ENCODE measurements around the gene ACSS1. TPM values are rescaled to one million over a fixed set of nuclear protein-coding genes. Genes with fewer than 3 reads are reported as not detected.

ACSS1 gene
- total and polyA plus RNA-seq, 2 experiments from 2014 or later = 1.3 to 4.1 TPM

GRCh38 chr20:25066386-25066785 is 8.4 kb upstream of the ACSS1 start (continued):
- no peak for TF ChIP-seq REST (IDR thresholded peaks at IDR 0.05; ENCODE audit: unreplicated experiment)
- TF ChIP-seq EZH2 (IDR thresholded peaks at IDR 0.05; ENCODE audit: low read depth, unreplicated experiment) = no peak
- TF ChIP-seq ZNF114 (CRISPR knock-in tag; IDR thresholded peaks at IDR 0.05) = no peak
- TF ChIP-seq ZNF331 (CRISPR knock-in tag; IDR thresholded peaks at IDR 0.05; ENCODE audit: low read depth) = no peak
- TF ChIP-seq CREB1 (CRISPR knock-in tag; IDR thresholded peaks at IDR 0.05; ENCODE audit: low read depth) = no peak
- no peak for TF ChIP-seq ETS1 (IDR thresholded peaks at IDR 0.05)
- TF ChIP-seq POLR2AphosphoS5 (IDR thresholded peaks at IDR 0.05; ENCODE audit: low read depth) = no peak

- H3K4me1 Mint-ChIP-seq = peaks cover under 1% of the 10 kb centered on the region; the same call in 1 of the 3 replicates
- Histone ChIP-seq H4K20me1 (replicated peaks; ENCODE audit: insufficient read depth) (no peaks in the 10 kb centered on the region; the same call in 1 of the 2 replicates), H3K4me2 (no peak overlapping the region), H3K4me3 (no peak overlapping the region), H3K4me1 (ENCODE audit: insufficient read depth) (no peaks in the 10 kb centered on the region), H3K9me2 (ENCODE audit: insufficient read depth) (no peaks in the 10 kb centered on the region), H3F3A (replicated peaks; ENCODE audit: low read depth) (peaks cover 2% of the 10 kb centered on the region; the same call in 1 of the 2 replicates), H3K36me3 (ENCODE audit: insufficient read depth) (no peaks in the 10 kb centered on the region), H2AFZ (no peak overlapping the region), H3K27me3 (ENCODE audit: insufficient read depth) (peaks cover 15% of the 10 kb centered on the region), H3K27ac (ENCODE audit: low read depth) (no peak overlapping the region), H3K79me2 (replicated peaks; ENCODE audit: insufficient read depth) (no peaks in the 10 kb centered on the region)
- ATAC-seq (peak; percentile 91), DNase-seq (ENCODE audit: low spot score) (peak; percentile 79)
- H3K27ac Mint-ChIP-seq = no peak overlapping the region
- no peaks in the 10 kb centered on the region for H3K36me3 Mint-ChIP-seq (ENCODE audit: low read depth)
- no peak overlapping the region for H3K4me3 Mint-ChIP-seq
- H3K9me3 Mint-ChIP-seq = no peaks in the 10 kb centered on the region
- peaks cover 19% of the 10 kb centered on the region for H3K27me3 Mint-ChIP-seq (ENCODE audit: insufficient read depth, low read depth, poor library complexity)
- TF ChIP-seq ETS1 (IDR thresholded peaks at IDR 0.05) (no peak), CTCF (conservative IDR thresholded peaks at IDR 0.05; ENCODE audit: low read depth in 2 of 2) (peak; percentile 78 to 85), EZH2phosphoT487 (IDR thresholded peaks at IDR 0.05; ENCODE audit: unreplicated experiment) (no peak)
These were observed 7.8 kb upstream of the ACSS1 start for GRCh38 chr20:25065625-25066338.
